H54 (cell line): ENCODE measurements around the gene CRIM1.

ENCODE experiments used
- DNase-seq: peaks from one replicate; pipeline ENCODE4 v3.0.0; 2011; ENCODE audit warnings: low spot score, mixed read lengths; ENCODE audit not compliant: insufficient read length
- FAIRE-seq: peaks from 3 replicates; lab custom pipeline; 2011; peaks lifted over from hg19 to GRCh38; lab: Jason Lieb, UNC
- POLR2A ChIP-seq: IDR thresholded peaks from 2 replicates; pipeline ENCODE4 v1.6.1; 2011; ENCODE audit warnings: low read depth, mild to moderate bottlenecking, low read length

Gene CRIM1

DNA sequence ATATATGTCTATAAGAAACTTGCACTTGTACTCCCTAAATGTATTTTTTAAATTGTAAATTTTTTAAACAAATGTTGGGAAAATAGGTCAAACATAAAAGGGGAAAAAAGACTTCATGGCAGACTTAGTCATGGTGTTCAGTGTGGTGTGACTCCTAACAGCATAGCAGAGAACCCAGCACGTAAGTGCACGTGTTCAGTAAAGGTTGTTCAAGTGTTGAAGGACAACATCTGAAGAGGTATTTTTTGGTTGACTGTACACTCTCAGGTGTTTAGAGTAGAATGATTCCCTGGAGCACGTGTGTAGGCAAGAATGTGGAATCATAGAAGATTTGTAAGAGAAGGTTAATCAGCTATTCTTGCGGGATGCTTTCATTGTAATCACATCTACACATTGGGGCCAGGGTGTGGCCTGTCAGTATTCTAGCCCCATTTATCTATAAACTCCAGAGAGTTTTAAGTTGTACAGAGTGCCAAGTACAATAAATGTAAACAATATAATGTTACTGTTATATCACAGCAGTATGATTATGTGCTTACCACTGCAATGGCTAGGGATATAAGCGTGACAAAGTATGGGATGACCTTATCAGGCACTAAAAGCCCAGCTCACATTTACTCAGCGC is 106.8 kb downstream of the CRIM1 start:
- no peak for DNase-seq
- no peak for TF ChIP-seq POLR2A
- FAIRE-seq = no peak

DNA sequence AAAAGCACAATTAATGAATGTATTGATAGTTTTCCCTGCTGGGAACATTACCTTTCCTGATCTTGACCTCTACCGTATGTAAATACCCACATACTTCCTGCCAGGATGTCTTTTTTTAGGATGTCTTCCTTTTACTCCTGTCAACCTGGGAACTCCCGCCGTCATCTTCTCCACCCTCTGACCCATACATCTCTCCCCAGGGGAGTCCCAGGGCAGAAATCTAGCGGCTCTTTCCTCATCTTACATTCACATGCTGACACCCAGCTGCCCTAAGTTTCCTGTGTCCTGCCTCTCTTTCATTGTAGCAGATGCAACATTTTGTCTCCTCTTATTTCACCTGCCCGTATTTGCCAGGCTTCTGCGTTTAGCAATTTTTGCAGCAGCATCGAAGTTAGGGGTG is 107.8 kb downstream of the CRIM1 start:
- TF ChIP-seq POLR2A = no peak
- DNase-seq = no peak
- no peak for FAIRE-seq

DNA sequence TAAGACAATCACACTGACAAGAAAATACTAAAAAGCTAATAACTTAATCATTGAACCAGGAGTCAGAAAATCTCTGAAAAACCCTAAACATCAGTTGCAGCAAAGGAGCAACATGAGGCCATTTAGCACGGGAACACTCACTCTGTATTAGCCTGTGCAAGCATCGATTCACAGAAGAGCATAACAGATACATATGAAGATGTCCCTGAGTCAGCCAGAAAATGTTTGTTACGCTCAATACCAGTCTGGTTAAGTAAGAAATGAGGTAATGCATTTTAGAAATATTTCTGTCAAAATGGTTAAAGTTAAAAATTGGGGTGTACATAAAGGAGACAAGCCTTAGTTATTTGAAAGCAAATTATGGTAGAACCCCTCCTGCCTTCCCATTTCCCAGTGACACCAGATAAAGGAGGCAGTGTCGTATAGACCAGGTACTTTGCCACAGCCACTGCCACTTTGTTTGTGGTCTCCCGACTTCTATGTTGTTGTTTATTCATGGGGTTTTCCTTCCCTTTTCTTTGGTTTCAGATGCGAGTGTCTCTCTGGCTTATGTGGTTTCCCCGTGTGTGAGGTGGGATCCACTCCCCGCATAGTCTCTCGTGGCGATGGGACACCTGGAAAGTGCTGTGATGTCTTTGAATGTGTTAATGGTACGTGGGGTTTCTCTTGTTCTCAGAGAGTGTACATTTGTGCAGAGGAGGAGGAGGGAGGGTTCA is 108.6 kb downstream of the CRIM1 start:
- no peak for TF ChIP-seq POLR2A
- FAIRE-seq (no peak), DNase-seq (no peak)

DNA sequence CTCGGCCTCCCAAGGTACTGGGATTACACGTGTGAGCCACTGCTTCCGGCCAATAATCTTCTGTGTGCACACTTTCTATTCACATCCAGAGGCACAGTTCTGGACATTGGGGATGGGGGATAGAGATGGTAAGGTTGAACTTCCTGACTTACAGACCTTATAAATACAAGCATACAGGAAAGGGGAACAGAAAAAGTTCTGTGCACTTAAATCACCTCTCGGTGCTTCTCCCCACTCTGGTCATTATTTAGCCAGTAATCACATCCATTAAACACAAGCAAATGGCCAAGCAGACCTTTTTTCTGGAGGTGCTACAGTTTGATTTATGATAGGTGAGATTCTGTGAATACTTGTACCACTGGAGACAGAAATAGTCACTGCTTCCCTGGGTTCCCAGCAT is 110.6 kb downstream of the CRIM1 start:
- DNase-seq (no peak), FAIRE-seq (no peak)
- TF ChIP-seq POLR2A = no peak

DNA sequence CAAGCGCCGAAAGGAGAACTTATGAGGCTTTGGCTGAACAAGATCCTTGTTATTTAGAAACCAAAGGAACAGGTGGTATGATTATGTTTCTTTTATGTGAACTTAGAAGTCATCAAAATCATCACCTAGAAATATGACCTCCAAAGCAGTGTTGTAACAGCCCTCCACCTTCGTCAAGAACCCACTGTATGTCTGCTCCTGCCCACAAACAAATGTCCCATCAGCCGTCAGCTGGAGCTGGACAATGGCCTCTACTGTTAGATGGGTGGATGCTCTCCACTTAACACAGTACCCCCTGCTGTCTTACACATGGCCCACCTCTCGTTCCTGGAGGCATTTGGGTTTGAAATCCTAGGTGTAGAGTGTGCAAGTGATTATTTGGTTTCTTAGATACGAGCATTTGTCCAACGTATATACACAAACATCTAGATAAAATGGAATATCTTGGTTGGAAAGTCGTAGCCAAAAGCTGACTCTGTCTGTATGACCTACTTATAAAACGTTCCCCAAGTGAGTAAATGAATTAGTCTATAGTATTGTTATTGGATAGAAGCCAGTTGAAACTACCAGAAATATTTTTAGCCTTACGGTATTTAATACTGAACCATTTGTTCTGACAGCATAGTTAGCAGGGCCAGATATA is 113.0 kb downstream of the CRIM1 start:
- DNase-seq = no peak
- TF ChIP-seq POLR2A = no peak
- FAIRE-seq = peak; percentile 27

DNA sequence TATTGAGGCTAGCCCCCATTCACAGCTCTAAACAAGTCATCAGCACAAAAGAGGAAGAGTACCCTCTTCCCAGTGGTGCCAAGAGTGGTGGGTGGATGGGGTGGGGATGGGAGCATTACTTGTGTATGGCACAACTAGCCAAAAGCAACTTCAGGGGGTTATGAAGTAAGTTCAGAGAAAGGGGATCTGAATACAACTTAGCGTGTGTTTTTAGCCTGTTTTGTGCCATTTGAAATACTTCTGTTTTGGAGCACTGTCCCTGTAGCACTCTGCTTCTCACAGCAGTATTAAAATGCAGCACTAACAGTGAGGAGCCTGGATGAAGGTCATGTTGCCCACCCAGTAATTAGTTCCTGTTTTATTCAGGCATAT is 113.5 kb downstream of the CRIM1 start:
- TF ChIP-seq POLR2A = no peak
- no peak for FAIRE-seq

DNA sequence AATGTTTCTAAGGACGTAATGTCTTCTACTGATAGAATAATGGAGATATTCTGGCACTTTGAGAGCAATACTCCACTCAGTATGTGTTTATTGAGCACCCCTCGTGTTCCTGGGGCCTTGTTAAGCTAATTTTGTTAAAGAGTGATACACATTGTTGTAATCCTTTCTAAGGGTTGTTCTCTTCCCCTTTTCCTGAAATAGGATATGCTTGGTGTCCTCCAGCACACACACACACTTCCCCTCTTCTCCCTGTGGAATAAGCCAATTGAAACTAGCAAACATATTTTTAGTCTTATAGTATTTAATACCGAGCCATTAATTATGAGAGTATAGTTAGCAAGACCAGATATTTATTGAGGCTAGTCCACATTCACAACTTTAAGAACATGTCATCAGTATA is 114.1 kb downstream of the CRIM1 start:
- no peak for TF ChIP-seq POLR2A
- DNase-seq (no peak), FAIRE-seq (no peak)

More for the DNA sequence above, 113.5 kb downstream of the CRIM1 start:
- DNase-seq = no peak

DNA sequence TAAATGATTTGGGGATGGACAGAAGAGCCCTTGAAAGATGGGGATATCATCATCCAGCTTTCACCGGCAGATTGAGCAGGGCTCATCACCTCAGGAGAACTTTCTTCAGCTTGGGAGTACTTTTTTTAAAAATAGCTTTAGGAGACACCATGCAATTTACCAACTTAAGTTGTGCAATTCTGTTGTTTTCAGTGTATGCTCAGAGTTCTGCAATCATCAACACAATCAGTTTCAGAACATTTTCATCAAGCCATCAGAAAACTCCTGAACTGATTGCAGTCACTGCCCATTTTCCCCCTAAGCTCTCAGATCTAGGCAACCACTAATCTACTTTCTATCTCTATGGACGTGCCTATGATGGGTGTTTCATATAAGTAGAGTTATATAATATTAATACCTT is 117.7 kb downstream of the CRIM1 start:
- no peak for TF ChIP-seq POLR2A
- no peak for DNase-seq
- no peak for FAIRE-seq

DNA sequence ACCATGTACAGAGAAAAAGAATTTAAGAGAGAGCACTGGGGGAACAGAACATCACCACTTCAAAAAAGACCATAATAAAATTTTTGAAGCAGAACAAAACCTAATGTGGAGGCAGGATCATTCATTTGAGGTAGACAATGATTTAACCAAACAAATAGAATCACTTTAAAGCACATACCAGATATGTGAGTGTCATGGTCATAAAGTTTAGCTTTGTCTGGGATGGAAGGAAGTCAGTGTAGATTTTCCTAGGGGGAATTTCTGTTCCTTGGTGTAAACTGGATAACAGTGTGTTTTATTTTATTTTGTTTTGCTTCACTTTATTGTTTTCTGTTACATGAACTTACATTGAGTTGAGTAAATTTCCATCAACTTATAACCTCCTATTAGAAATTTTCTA is 120.8 kb downstream of the CRIM1 start:
- FAIRE-seq (no peak), DNase-seq (no peak)
- TF ChIP-seq POLR2A = no peak

DNA sequence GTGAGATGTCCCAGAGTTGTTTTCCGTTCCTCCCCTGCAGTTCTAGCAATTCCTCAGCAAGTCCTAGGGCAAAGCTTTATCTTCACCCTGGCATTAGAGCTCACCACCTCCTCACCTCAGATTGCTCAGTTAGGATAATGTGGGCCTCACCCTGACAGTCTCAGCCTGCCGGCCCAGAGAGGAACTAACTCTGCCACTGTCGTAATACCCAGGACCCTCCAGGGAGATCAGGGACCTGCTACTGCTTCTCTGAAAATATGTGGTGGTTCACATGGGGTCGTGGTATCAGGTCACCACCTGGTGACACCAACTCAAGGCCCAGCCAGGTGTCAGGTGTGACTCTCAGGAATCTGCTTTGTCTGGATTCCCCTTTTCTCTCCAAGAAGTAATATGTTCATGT is 121.7 kb downstream of the CRIM1 start:
- no peak for DNase-seq
- no peak for TF ChIP-seq POLR2A
- no peak for FAIRE-seq

DNA sequence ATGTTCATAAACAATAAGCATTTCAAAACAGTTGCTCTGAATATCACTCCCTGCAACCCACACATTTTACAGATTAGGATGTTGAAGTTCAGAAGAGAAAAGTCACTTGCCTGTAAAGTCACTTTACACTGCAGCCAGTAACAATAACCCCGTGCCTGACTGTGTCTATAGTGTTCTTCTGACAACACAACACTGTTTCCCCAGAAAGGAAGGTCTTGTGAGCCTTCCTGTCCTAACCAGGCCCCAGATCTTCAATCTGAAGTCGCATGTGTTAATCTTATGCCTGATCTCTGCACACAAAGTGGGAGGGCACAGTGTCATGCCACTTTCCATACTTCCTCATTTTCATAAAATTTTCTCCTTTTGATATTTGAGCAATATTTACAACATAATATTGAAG is 122.2 kb downstream of the CRIM1 start:
- TF ChIP-seq POLR2A = no peak
- DNase-seq = no peak
- FAIRE-seq = no peak

DNA sequence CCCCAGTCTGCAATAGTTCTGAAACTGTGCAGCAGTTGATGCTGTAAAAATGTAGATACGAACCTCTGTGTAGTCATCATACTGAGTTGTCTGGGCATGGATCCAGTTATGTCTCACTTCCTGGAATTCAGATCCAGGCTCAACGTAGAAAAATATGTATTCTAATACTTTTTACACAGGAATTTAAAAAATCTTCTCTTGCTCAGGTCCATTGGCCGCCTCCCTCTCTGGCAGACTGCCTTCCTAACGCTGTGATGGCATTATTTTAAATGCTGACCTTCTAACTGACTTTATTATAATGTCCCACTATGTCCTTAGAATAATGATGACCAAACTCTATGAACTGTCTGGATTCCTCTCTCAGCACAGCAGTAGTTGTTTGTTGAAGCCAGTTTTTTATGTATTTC is 122.8 kb downstream of the CRIM1 start:
- FAIRE-seq = peak; percentile 50
- peak; percentile 54 for DNase-seq
- no peak for TF ChIP-seq POLR2A

DNA sequence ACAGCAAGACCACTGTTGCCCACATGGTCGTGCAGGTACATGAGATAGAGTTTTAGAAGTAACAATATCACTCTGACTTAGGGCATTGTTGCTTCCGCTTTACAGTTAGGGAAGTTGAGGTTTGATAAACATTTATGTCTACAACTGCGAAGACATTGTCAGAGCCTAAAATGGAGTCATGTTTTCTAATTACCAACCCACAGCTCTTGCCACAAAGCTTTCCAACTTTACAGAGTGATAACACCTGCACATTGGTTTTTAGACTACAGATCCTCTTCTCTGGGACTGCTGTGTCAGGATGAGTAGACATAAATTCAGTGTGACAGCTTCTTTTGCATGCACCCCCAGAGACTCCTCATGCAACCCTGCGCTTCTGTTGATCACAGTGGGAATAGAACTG is 123.4 kb downstream of the CRIM1 start:
- DNase-seq (no peak), FAIRE-seq (no peak)
- no peak for TF ChIP-seq POLR2A

DNA sequence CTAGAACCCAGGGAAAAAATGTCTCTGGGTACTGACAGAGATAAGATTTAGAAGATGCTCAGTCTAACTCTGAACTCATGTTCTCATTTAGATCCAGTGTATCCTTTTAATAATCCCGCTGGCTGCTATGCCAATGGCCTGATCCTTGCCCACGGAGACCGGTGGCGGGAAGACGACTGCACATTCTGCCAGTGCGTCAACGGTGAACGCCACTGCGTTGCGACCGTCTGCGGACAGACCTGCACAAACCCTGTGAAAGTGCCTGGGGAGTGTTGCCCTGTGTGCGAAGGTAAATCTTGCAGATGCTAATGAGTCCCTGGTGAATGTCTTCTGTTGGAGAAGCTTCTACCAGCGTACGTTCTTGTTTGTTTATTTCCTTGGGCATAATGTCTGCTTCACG is 123.8 kb downstream of the CRIM1 start:
- FAIRE-seq = no peak
- no peak for DNase-seq

DNA sequence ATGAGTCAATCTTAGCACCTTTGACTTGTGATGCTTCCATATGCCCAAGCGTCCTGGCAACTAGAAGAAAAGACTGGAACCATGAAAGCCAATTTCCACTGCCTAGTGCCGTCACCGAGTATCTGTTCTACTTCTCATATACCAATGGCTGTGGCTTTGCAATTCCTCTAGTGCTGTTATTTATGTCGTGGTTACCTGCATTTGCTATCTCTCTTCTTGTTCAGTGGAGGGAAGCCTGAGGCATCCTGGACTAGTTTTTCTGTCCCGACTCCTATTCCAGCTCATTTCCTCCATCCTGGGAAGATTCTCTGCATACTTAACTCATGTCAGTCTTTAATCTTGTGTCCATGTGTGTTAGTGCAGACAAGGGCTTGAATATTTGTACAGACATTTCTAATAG is 124.5 kb downstream of the CRIM1 start:
- no peak for FAIRE-seq

More for the DNA sequence above, 123.8 kb downstream of the CRIM1 start:
- TF ChIP-seq POLR2A = no peak

DNA sequence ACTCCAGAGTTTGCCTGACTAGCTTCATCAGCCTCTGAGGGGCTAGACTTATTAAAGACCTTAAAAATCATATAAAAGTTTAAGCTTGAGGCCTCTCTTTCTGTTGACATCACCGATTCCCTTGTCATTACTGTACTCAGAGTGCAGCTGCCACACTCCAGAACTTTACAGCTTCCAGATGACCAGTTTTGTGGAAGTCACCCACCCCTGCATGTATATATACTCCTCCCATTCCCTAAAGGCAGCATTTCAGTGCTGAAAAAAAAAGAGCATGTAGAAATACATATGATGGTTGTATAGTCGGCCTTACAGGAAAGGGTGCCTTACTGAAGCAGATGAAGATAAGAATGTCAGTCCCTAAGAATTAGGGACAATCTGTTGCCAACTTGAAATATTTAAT is 125.1 kb downstream of the CRIM1 start:
- FAIRE-seq = no peak
- DNase-seq = no peak
- no peak for TF ChIP-seq POLR2A

More for the DNA sequence above, 124.5 kb downstream of the CRIM1 start:
- TF ChIP-seq POLR2A = no peak
- no peak for DNase-seq
